ENCODE results near the gene CLBA1. TPM values are rescaled to one million over a fixed set of nuclear protein-coding genes. Genes with fewer than 3 reads are reported as not detected.

The CLBA1 gene
- total RNA-seq, 1 experiment from 2014 or later, result 19.2 TPM

GRCh38 chr14:105012171-105012985, 26.8 kb downstream of the CLBA1 start:
- Histone ChIP-seq H4K20me1 (ENCODE audit: low read length) (peaks cover 93% of the 10 kb centered on the region), H3K9me3 (ENCODE audit: low read length) (no peaks in the 10 kb centered on the region), H2AFZ (ENCODE audit: low read length) (no peak overlapping the region), H3F3A (ENCODE audit: low read length, unreplicated experiment) (peaks cover 11% of the 10 kb centered on the region), H3K27me3 (ENCODE audit: low read length) (no peaks in the 10 kb centered on the region), H3K9ac (ENCODE audit: low read length) (no peak overlapping the region), H3K4me1 (ENCODE audit: insufficient read depth, low read length) (peaks cover 32% of the 10 kb centered on the region), H3K36me3 (ENCODE audit: low read depth, low read length) (peaks cover 51% of the 10 kb centered on the region), H3K9me2 (replicated peaks; ENCODE audit: low read length) (no peaks in the 10 kb centered on the region), H3K4me2 (ENCODE audit: low read length) (no peak overlapping the region), H3K4me3 (ENCODE audit: low read length) (no peak overlapping the region), H3K79me2 (ENCODE audit: low read length) (peaks cover 93% of the 10 kb centered on the region), H3K27ac (ENCODE audit: low read length) (no peak overlapping the region)
- CTCF ChIA-PET, result no interaction called here
- POLR2A ChIA-PET (ENCODE audit: unreplicated experiment), result no interaction called here
- BruUV-seq (replicated peaks), result no TSS peak
- 0 out of 2 replicates have a peak, but pooled peaks have one; percentile 9 for ATAC-seq
- TF ChIP-seq CTCF (conservative IDR thresholded peaks at IDR 0.05; ENCODE audit: low read depth, low read length) (peak; percentile 58), EZH2phosphoT487 (IDR thresholded peaks at IDR 0.05; ENCODE audit: borderline replicate concordance, low read length) (no peak), EZH2 (IDR thresholded peaks at IDR 0.05; ENCODE audit: low read length, unreplicated experiment) (no peak)
- no peak for DNase-seq
- intact Hi-C loops (cut with micrococcal nuclease), result no loop called here

GRCh38 chr14:105013150-105013785, 27.7 kb downstream of the CLBA1 start:
- ATAC-seq (no peak), DNase-seq (no peak)
- Histone ChIP-seq H3K9ac (ENCODE audit: low read length) (no peak overlapping the region), H3K27ac (ENCODE audit: low read length) (no peak overlapping the region), H3K36me3 (ENCODE audit: low read depth, low read length) (peaks cover 50% of the 10 kb centered on the region), H3K4me2 (ENCODE audit: low read length) (peak overlapping the region; percentile 35; the same call in 1 of the 2 replicates), H3K9me3 (ENCODE audit: low read length) (no peaks in the 10 kb centered on the region), H4K20me1 (ENCODE audit: low read length) (peaks cover 94% of the 10 kb centered on the region), H3K4me3 (ENCODE audit: low read length) (no peak overlapping the region), H3K79me2 (ENCODE audit: low read length) (peaks cover 99% of the 10 kb centered on the region), H3K4me1 (ENCODE audit: insufficient read depth, low read length) (peaks cover 39% of the 10 kb centered on the region), H3F3A (ENCODE audit: low read length, unreplicated experiment) (peaks cover 11% of the 10 kb centered on the region), H3K9me2 (replicated peaks; ENCODE audit: low read length) (no peaks in the 10 kb centered on the region), H2AFZ (ENCODE audit: low read length) (no peak overlapping the region), H3K27me3 (ENCODE audit: low read length) (no peaks in the 10 kb centered on the region)
- TF ChIP-seq CTCF (conservative IDR thresholded peaks at IDR 0.05; ENCODE audit: low read depth, low read length), result no peak
- no peak for TF ChIP-seq EZH2 (IDR thresholded peaks at IDR 0.05; ENCODE audit: low read length, unreplicated experiment)
- TF ChIP-seq EZH2phosphoT487 (IDR thresholded peaks at IDR 0.05; ENCODE audit: borderline replicate concordance, low read length), result no peak
- no TSS peak for BruUV-seq (replicated peaks)
- ChIA-PET POLR2A (ENCODE audit: unreplicated experiment) (no interaction called here), CTCF (no interaction called here)
- intact Hi-C loops (cut with micrococcal nuclease), result no loop called here

- Histone ChIP-seq H2AFZ (ENCODE audit: low read length) (no peak overlapping the region), H4K20me1 (ENCODE audit: low read length) (peaks cover 97% of the 10 kb centered on the region), H3K4me2 (ENCODE audit: low read length) (peak overlapping the region; percentile 35), H3K4me3 (ENCODE audit: low read length) (no peak overlapping the region), H3K36me3 (ENCODE audit: low read depth, low read length) (peaks cover 51% of the 10 kb centered on the region), H3K27me3 (ENCODE audit: low read length) (no peaks in the 10 kb centered on the region), H3K9me3 (ENCODE audit: low read length) (no peaks in the 10 kb centered on the region), H3F3A (ENCODE audit: low read length, unreplicated experiment) (peaks cover 11% of the 10 kb centered on the region), H3K9me2 (replicated peaks; ENCODE audit: low read length) (no peaks in the 10 kb centered on the region), H3K27ac (ENCODE audit: low read length) (no peak overlapping the region), H3K79me2 (ENCODE audit: low read length) (peaks cover 100% of the 10 kb centered on the region), H3K9ac (ENCODE audit: low read length) (no peak overlapping the region), H3K4me1 (ENCODE audit: insufficient read depth, low read length) (peaks cover 45% of the 10 kb centered on the region)
- DNase-seq (no peak), ATAC-seq (no peak)
- ChIA-PET POLR2A (ENCODE audit: unreplicated experiment) (interaction anchor here (0.6 kb wide), 1 partner anchor 21 kb away, joined by 4 read pairs; no protein-coding TSS in a partner anchor), CTCF (no interaction called here)
- no peak for TF ChIP-seq EZH2phosphoT487 (IDR thresholded peaks at IDR 0.05; ENCODE audit: borderline replicate concordance, low read length)
- TF ChIP-seq CTCF (conservative IDR thresholded peaks at IDR 0.05; ENCODE audit: low read depth, low read length), result no peak
- TF ChIP-seq EZH2 (IDR thresholded peaks at IDR 0.05; ENCODE audit: low read length, unreplicated experiment), result no peak
- no TSS peak for BruUV-seq (replicated peaks)
- intact Hi-C loops (cut with micrococcal nuclease), result no loop called here
These were observed 28.4 kb downstream of the CLBA1 start for GRCh38 chr14:105014032-105014431.

All from PC-3 (cell line).